ENCODE results near the gene LRPAP1.

LRPAP1 gene

GRCh38 chr4:3533423-3533820 lies 1.2 kb upstream of the LRPAP1 start:
- TF ChIP-seq CTCF (IDR thresholded peaks at IDR 0.05; ENCODE audit: insufficient read depth, low read length, missing control alignments) = no peak
- ChIA-PET CTCF (no interaction called here), POLR2A (no interaction called here)
- DNase-seq (ENCODE audit: low read depth, low spot score) = no peak
- H3K4me3 ChIP-seq (ENCODE audit: low read depth, low read length) = no peak overlapping the region

GRCh38 chr4:3532751-3533422 lies 665 bp upstream of the LRPAP1 start:
- ChIA-PET CTCF (no interaction called here), POLR2A (no interaction called here)
- peak overlapping the region; percentile 59 for H3K4me3 ChIP-seq (ENCODE audit: low read depth, low read length)
- no peak for TF ChIP-seq CTCF (IDR thresholded peaks at IDR 0.05; ENCODE audit: insufficient read depth, low read length, missing control alignments)
- DNase-seq (ENCODE audit: low read depth, low spot score) = no peak

- H3K4me3 ChIP-seq (ENCODE audit: low read depth, low read length) = peak overlapping the region; percentile 92
- ChIA-PET POLR2A (no interaction called here), CTCF (no interaction called here)
- DNase-seq (ENCODE audit: low read depth, low spot score) = no peak
- no peak for TF ChIP-seq CTCF (IDR thresholded peaks at IDR 0.05; ENCODE audit: insufficient read depth, low read length, missing control alignments)
Measured at GRCh38 chr4:3531318-3531878, 824 bp downstream of the LRPAP1 start.

- peak overlapping the region; percentile 92 for H3K4me3 ChIP-seq (ENCODE audit: low read depth, low read length)
- CTCF ChIA-PET = no interaction called here
- no peak for TF ChIP-seq CTCF (IDR thresholded peaks at IDR 0.05; ENCODE audit: insufficient read depth, low read length, missing control alignments)
- DNase-seq (ENCODE audit: low read depth, low spot score) = no peak
- POLR2A ChIA-PET = no interaction called here
Measured at GRCh38 chr4:3530663-3531254, 1.5 kb downstream of the LRPAP1 start.

- no peak for DNase-seq (ENCODE audit: low read depth, low spot score)
- ChIA-PET POLR2A (no interaction called here), CTCF (no interaction called here)
- H3K4me3 ChIP-seq (ENCODE audit: low read depth, low read length) = no peak overlapping the region
- no peak for TF ChIP-seq CTCF (IDR thresholded peaks at IDR 0.05; ENCODE audit: insufficient read depth, low read length, missing control alignments)
Measured at GRCh38 chr4:3530051-3530450, 2.2 kb downstream of the LRPAP1 start.

GRCh38 chr4:3529363-3529762 lies 2.9 kb downstream of the LRPAP1 start:
- DNase-seq (ENCODE audit: low read depth, low spot score) = no peak
- POLR2A ChIA-PET = interaction anchor here (0.6 kb wide), 1 partner anchor 216 kb away, joined by 3 read pairs; no protein-coding TSS in a partner anchor
- no peak for TF ChIP-seq CTCF (IDR thresholded peaks at IDR 0.05; ENCODE audit: insufficient read depth, low read length, missing control alignments)
- no peak overlapping the region for H3K4me3 ChIP-seq (ENCODE audit: low read depth, low read length)
- CTCF ChIA-PET = no interaction called here
